ENCODE data around the gene TMEM132C. TPM values are rescaled to one million over a fixed set of nuclear protein-coding genes. Genes with fewer than 3 reads are reported as not detected.

Gene TMEM132C
- total and polyA plus RNA-seq, 2 of the 8 experiments (the other 6 are each of a cell fraction or from before 2014, with no cell fraction given), result 0.23 to 0.76 TPM

DNA sequence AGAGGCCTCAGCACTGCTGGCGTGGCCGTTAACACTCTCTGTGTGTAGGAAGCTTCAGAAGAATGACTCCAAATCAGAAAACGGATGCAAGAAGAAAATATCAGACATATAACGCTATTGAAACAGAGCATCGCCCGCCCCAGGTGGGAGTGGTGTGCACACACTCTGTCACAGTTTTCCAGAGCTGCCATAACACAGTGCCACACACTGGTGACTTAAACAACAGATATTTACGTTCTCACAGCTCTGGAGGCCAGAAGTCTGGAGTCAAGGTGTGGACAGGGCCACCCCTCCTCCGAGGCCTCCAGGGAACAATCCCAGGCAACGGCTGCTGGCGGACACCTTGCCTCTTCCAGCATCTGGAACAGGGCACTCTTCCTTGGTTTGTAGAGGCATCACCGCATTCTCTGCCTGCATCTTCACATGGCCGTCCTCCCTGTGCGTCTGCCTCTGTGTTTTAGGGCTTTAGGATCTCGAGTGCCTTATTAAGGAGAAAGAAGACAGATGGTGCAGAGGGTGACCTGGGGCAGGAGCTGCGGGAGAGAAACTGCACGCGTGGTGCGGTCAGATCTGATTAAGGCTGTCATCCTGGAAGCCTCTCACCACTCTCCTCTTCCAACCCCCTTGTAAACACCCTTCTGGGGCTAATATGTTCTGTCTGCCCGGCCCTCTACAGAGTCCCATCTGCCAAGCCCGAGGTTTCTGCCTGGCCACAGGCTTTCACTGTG is 415.7 kb downstream of the TMEM132C start:
- Histone ChIP-seq H3K4me1 (replicated peaks in 1 of 4; ENCODE audit: control insufficient read depth in 3 of 4, insufficient read depth in 4 of 4, low read length in 3 of 4) (no peaks in the 10 kb centered on the region), H3K4me2 (ENCODE audit: insufficient read depth in 1 of 2, low read depth in 2 of 2, low read length in 2 of 2) (no peak overlapping the region), H3K4ac (replicated peaks; ENCODE audit: insufficient read length, low read depth, low read length) (no peak overlapping the region), H2BK15ac (ENCODE audit: low read length) (no peak overlapping the region), H3K36me3 (ENCODE audit: control insufficient read depth in 2 of 4, insufficient read depth in 4 of 4, low read length in 3 of 4) (no peaks in the 10 kb centered on the region), H2AFZ (ENCODE audit: low read length) (no peak overlapping the region), H3K23ac (ENCODE audit: insufficient read length) (no peak overlapping the region), H2BK20ac (ENCODE audit: low read length) (no peak overlapping the region), H2BK120ac (replicated peaks; ENCODE audit: low read depth, low read length) (no peak overlapping the region), H3K9ac (replicated peaks in 1 of 4; ENCODE audit: extremely low read depth in 1 of 4, low read depth in 3 of 4, low read length in 3 of 4) (no peak overlapping the region), H3K18ac (ENCODE audit: extremely low read depth, low read length) (no peak overlapping the region), H3K27ac (ENCODE audit: low read depth, low read length) (no peak overlapping the region), H2AK5ac (ENCODE audit: low read depth, low read length) (no peak overlapping the region), H4K5ac (ENCODE audit: insufficient read length, low read depth, low read length) (no peak overlapping the region), H2BK5ac (ENCODE audit: low read depth, low read length) (no peak overlapping the region), H3K27me3 (replicated peaks in 1 of 4; ENCODE audit: control insufficient read depth in 3 of 4, extremely low read depth in 1 of 4, insufficient read depth in 3 of 4, low read length in 3 of 4) (no peaks in the 10 kb centered on the region), H3K79me1 (ENCODE audit: low read depth, low read length) (no peaks in the 10 kb centered on the region), H4K8ac (ENCODE audit: extremely low read depth, insufficient read depth, low read length) (no peak overlapping the region; the same call in 1 of the 2 replicates), H4K91ac (replicated peaks; ENCODE audit: insufficient read length, low read length) (no peak overlapping the region), H3K79me2 (ENCODE audit: control insufficient read depth in 1 of 2, insufficient read depth in 2 of 2, low read length in 2 of 2) (no peaks in the 10 kb centered on the region), H3K56ac (replicated peaks; ENCODE audit: insufficient read length, low read depth, low read length) (no peak overlapping the region), H2BK12ac (ENCODE audit: low read depth, low read length) (no peak overlapping the region), H3K4me3 (ENCODE audit: extremely low read depth in 1 of 4, insufficient read depth in 2 of 4, low read depth in 3 of 4, low read length in 4 of 4) (no peak overlapping the region), H4K20me1 (replicated peaks in 1 of 2; ENCODE audit: control insufficient read depth in 1 of 2, insufficient read depth in 2 of 2, low read length in 2 of 2) (peaks cover 0 to 3% of the 10 kb centered on the region in 2 experiments), H3K9me3 (ENCODE audit: insufficient read depth in 2 of 2, low read depth in 1 of 2, low read length in 1 of 2) (0 out of 4 replicates have a peak, but pooled peaks cover 0 to 4% of the 10 kb centered on the region in 2 experiments), H3K23me2 (ENCODE audit: low read depth, low read length) (no peaks in the 10 kb centered on the region), H3K14ac (ENCODE audit: insufficient read length) (no peak overlapping the region)
- no peak for FAIRE-seq
- WGBS, 2 experiments (ENCODE audit: extremely low coverage in 1 of 2, insufficient coverage in 1 of 2, insufficient read length in 1 of 2, insufficient replicate concordance in 2 of 2, low coverage in 1 of 2, low lambda C conversion rate in 2 of 2, missing lambda C conversion rate in 1 of 2), result 89% methylated on average over 20 of the region's 20 CpGs; no CpG with 5 or more reads in 1 of the 2 experiments
- TF ChIP-seq POU5F1 (IDR thresholded peaks at IDR 0.05; ENCODE audit: low read depth, low read length) (no peak), CHD1 (IDR thresholded peaks at IDR 0.05; ENCODE audit: low read depth, low read length) (no peak), TBP (IDR thresholded peaks at IDR 0.05; ENCODE audit: low read depth, low read length) (no peak), EZH2 (IDR thresholded peaks at IDR 0.05; ENCODE audit: low read depth, low read length, severe bottlenecking) (no peak), SRF (IDR thresholded peaks at IDR 0.05; ENCODE audit: low read depth, low read length) (no peak), NRF1 (IDR thresholded peaks at IDR 0.05; ENCODE audit: low read depth, low read length) (no peak), RXRA (IDR thresholded peaks at IDR 0.05; ENCODE audit: insufficient read depth, low read depth, low read length) (no peak), SP2 (IDR thresholded peaks at IDR 0.05; ENCODE audit: low read length) (no peak)
- CTCF ChIA-PET (ENCODE audit: partially characterized antibody), result interaction anchor here (1.0 kb wide), 1 partner anchor 38 kb away, joined by 3 read pairs; no protein-coding TSS in a partner anchor
- no peak for DNase-seq (ENCODE audit: low read depth in 1 of 2, low spot score in 2 of 2)
- POLR2A ChIA-PET (ENCODE audit: partially characterized antibody), result no interaction called here
